GM18873 (cell line): ENCODE measurements around the gene CD8B2.
"Not testable (repeated sequence)": the region's sequence is repeated elsewhere in the genome, so short reads cannot be mapped to it uniquely, and the experiment has no call there.

Experiments
- ATAC-seq: cut with Tn5 transposase; IDR thresholded peaks from one replicate; pipeline ENCODE4 v1.9.1; 2021; ENCODE audit warnings: mild to moderate bottlenecking, moderate library complexity, moderate number of reproducible peaks; ENCODE audit not compliant: unreplicated experiment, low FRiP score

Gene CD8B2

GRCh38 chr2:106486551-106487385, at the start of gene CD8B2:
TSS of gene CD8B2 (plus strand) at chr2:106487364. CDS start at chr2:106487427, 63 bp downstream.
- ATAC-seq = not testable (repeated sequence)

- not testable (repeated sequence) for ATAC-seq
Observed at GRCh38 chr2:106461882-106462281, 25.3 kb upstream of the CD8B2 start.

GRCh38 chr2:106467516-106467915, 19.6 kb upstream of the CD8B2 start:
- ATAC-seq = not testable (repeated sequence)

GRCh38 chr2:106468107-106468506, 19.1 kb upstream of the CD8B2 start, which contains the start of gene RGPD3:
TSS of gene RGPD3 (minus strand) at chr2:106468413. CDS start at chr2:106468288, 125 bp downstream.
- ATAC-seq = not testable (repeated sequence)

- ATAC-seq = not testable (repeated sequence)
Observed at GRCh38 chr2:106470658-106471057, 16.5 kb upstream of the CD8B2 start.

GRCh38 chr2:106477647-106478046, 9.5 kb upstream of the CD8B2 start:
- not testable (repeated sequence) for ATAC-seq

GRCh38 chr2:106479563-106479962, 7.6 kb upstream of the CD8B2 start:
- not testable (repeated sequence) for ATAC-seq

GRCh38 chr2:106487386-106488191, 425 bp downstream of the CD8B2 start:
- ATAC-seq = not testable (repeated sequence)

GRCh38 chr2:106489701-106490100, 2.5 kb downstream of the CD8B2 start:
- ATAC-seq = not testable (repeated sequence)

GRCh38 chr2:106492399-106492798, 5.2 kb downstream of the CD8B2 start:
- not testable (repeated sequence) for ATAC-seq

- ATAC-seq = not testable (repeated sequence)
Observed at GRCh38 chr2:106492913-106493312, 5.7 kb downstream of the CD8B2 start.

- ATAC-seq = not testable (repeated sequence)
Observed at GRCh38 chr2:106498549-106498948, 11.4 kb downstream of the CD8B2 start.

GRCh38 chr2:106500350-106500749, 13.2 kb downstream of the CD8B2 start:
- not testable (repeated sequence) for ATAC-seq

- not testable (repeated sequence) for ATAC-seq
Observed at GRCh38 chr2:106502351-106502750, 15.2 kb downstream of the CD8B2 start.

- ATAC-seq = not testable (repeated sequence)
Observed at GRCh38 chr2:106504192-106504591, 17.0 kb downstream of the CD8B2 start.

- not testable (repeated sequence) for ATAC-seq
Observed at GRCh38 chr2:106504787-106505186, 17.6 kb downstream of the CD8B2 start.

GRCh38 chr2:106506002-106506687, 19.0 kb downstream of the CD8B2 start:
- not testable (repeated sequence) for ATAC-seq

- ATAC-seq = not testable (repeated sequence)
Observed at GRCh38 chr2:106508660-106509373, 21.7 kb downstream of the CD8B2 start.

GRCh38 chr2:106509374-106509770, 22.2 kb downstream of the CD8B2 start:
- not testable (repeated sequence) for ATAC-seq

GRCh38 chr2:106510791-106511190, 23.6 kb downstream of the CD8B2 start:
- ATAC-seq = not testable (repeated sequence)
